Endothelial cell (in vitro differentiated cells): Measurements from ENCODE around the gene DCUN1D3. TPM values are rescaled to one million over a fixed set of nuclear protein-coding genes. Genes with fewer than 3 reads are reported as not detected.
"Not testable (repeated sequence)": the region's sequence is repeated elsewhere in the genome, so short reads cannot be mapped to it uniquely, and the experiment has no call there.

Source experiments
- DNase-seq: peaks from one replicate; pipeline ENCODE4 v3.0.0; 2021; ENCODE audit warnings: low spot score
- H3K27ac Mint-ChIP-seq: one replicate; pipeline ENCODE4 v1.8.0; 2021; ENCODE audit warnings: mixed read lengths, inconsistent platforms; ENCODE audit not compliant: unreplicated experiment
- H3K27me3 Mint-ChIP-seq: one replicate; pipeline ENCODE4 v1.8.0; 2021; ENCODE audit warnings: mild to moderate bottlenecking, moderate library complexity, mixed read lengths, inconsistent platforms; ENCODE audit not compliant: unreplicated experiment
- H3K36me3 Mint-ChIP-seq: one replicate; pipeline ENCODE4 v1.8.0; 2021; ENCODE audit warnings: mild to moderate bottlenecking, low read depth, mixed read lengths, inconsistent platforms; ENCODE audit not compliant: unreplicated experiment
- H3K4me1 Mint-ChIP-seq: one replicate; pipeline ENCODE4 v1.8.0; 2021; ENCODE audit warnings: mild to moderate bottlenecking, mixed read lengths, inconsistent platforms; ENCODE audit not compliant: unreplicated experiment
- H3K4me3 Mint-ChIP-seq: one replicate; pipeline ENCODE4 v1.8.0; 2021; ENCODE audit warnings: mild to moderate bottlenecking, mixed read lengths, inconsistent platforms; ENCODE audit not compliant: unreplicated experiment
- H3K9me3 Mint-ChIP-seq: one replicate; pipeline ENCODE4 v1.8.0; 2021; ENCODE audit warnings: mixed read lengths, inconsistent platforms; ENCODE audit not compliant: unreplicated experiment
- total RNA-seq: library from RNA; stranded (reverse); fragmentation: NEBNext Ultra II Directional; extraction: Animal tissue kit (Norgen Biotek cat#: 25700); gene quantifications from one replicate; pipeline ENCODE4 v1.2.1, GENCODE V29; 2021; ENCODE audit not compliant: unreplicated experiment
- TF ChIP-seq, protein P1 (sequence below): fragments of 200-600 bp; sonication (generic); IDR thresholded peaks from one replicate; pipeline ENCODE4 v1.5.0; 2021; ENCODE audit warnings: antibody characterized with exemption; ENCODE audit not compliant: unreplicated experiment

Gene DCUN1D3
- total RNA-seq, 1 donor from 2014 or later, result 17.2 TPM

DNA sequence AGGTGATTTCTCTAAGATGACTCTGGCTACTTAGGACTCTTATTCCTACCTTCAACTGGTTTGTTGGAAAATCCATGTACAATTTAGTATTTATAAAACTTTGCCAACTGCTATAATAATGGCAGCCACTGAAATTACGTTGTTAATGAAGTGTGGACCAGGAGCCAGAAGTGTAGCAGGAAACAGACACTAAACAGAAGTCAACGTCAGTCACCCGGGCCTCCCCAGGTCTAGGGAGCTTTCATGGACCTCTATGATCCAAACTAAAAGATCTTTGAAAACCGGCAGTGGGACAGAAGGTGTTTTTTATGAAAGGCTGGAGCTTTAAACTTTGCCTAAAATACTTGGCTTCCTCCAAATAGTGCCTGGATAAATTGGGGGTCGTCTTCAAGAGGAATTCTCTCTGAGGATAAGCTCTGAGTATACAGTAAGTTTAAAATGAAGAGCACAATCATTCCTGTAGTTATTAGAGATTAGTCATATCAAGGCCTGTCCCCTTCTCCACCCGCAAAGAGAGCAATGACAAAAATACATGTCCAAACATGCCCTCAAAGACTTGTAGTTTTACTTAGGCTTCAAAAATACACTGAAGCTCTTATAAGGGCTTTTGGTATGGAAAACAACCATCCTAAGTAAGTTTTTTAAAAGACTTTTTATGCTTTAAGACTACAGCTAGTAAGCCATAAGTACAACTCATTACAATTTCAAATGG, 34.6 kb downstream of the DCUN1D3 start:
- Mint-ChIP-seq H3K27ac (peak overlapping the region; percentile 78), H3K27me3 (peaks cover 3% of the 10 kb centered on the region), H3K4me1 (peaks cover 41% of the 10 kb centered on the region), H3K9me3 (no peaks in the 10 kb centered on the region), H3K4me3 (no peak overlapping the region), H3K36me3 (peaks cover 14% of the 10 kb centered on the region)
- DNase-seq, result no peak
- TF ChIP-seq, protein P1, sequence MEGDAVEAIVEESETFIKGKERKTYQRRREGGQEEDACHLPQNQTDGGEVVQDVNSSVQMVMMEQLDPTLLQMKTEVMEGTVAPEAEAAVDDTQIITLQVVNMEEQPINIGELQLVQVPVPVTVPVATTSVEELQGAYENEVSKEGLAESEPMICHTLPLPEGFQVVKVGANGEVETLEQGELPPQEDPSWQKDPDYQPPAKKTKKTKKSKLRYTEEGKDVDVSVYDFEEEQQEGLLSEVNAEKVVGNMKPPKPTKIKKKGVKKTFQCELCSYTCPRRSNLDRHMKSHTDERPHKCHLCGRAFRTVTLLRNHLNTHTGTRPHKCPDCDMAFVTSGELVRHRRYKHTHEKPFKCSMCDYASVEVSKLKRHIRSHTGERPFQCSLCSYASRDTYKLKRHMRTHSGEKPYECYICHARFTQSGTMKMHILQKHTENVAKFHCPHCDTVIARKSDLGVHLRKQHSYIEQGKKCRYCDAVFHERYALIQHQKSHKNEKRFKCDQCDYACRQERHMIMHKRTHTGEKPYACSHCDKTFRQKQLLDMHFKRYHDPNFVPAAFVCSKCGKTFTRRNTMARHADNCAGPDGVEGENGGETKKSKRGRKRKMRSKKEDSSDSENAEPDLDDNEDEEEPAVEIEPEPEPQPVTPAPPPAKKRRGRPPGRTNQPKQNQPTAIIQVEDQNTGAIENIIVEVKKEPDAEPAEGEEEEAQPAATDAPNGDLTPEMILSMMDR, result no peak

- H3K27ac Mint-ChIP-seq, H3K9me3 Mint-ChIP-seq, DNase-seq, H3K27me3 Mint-ChIP-seq, H3K4me3 Mint-ChIP-seq: not testable (repeated sequence)
- peaks cover 43% of the 10 kb centered on the region for H3K4me1 Mint-ChIP-seq
- peaks cover 22% of the 10 kb centered on the region for H3K36me3 Mint-ChIP-seq
Measured at GRCh38 chr16:20864376-20864775, 35.8 kb downstream of the DCUN1D3 start.

DNA sequence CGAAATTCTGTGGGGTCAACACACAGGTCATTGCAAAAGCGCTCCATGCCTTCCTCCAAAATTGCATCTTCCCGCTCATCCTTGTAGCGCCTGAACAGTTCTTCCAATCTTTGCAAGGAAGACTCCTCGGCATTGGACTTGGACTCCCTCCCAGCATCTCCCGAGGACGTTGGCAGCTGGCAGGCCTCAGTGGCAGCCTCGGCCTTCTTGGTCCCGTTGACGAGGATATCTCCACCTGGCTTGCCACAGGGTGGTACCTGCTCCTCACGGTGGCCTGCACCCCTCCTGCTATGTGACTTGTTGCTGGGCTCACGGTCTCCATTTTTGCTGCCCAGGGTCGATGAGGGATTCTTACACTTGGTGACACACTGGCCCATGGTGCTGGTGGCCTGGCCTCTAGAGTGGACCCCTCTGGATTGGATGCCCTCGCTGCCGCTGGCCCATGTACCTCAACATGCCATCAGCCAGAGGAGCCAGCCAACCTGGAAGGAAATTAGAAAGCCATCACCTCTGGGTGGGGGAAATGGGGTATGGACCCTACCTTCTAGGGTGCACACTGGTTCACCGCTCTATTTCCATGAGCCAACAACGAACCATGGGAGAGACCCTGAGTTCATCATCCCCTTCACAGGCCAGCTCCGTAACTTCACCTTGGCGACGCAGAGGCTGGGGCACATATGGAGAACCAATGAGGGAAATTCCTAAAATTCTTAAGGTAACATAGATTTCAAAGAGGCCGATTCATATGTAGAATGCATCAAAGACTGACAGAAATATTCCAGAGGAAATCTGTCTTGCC, 37.8 kb downstream of the DCUN1D3 start:
- peaks cover 18% of the 10 kb centered on the region for H3K36me3 Mint-ChIP-seq
- H3K27me3 Mint-ChIP-seq, result no peaks in the 10 kb centered on the region
- no peak overlapping the region for H3K4me3 Mint-ChIP-seq
- H3K9me3 Mint-ChIP-seq, result no peaks in the 10 kb centered on the region
- peaks cover 36% of the 10 kb centered on the region for H3K4me1 Mint-ChIP-seq
- no peak for DNase-seq
- no peak overlapping the region for H3K27ac Mint-ChIP-seq
- TF ChIP-seq, protein P1, result no peak

DNA sequence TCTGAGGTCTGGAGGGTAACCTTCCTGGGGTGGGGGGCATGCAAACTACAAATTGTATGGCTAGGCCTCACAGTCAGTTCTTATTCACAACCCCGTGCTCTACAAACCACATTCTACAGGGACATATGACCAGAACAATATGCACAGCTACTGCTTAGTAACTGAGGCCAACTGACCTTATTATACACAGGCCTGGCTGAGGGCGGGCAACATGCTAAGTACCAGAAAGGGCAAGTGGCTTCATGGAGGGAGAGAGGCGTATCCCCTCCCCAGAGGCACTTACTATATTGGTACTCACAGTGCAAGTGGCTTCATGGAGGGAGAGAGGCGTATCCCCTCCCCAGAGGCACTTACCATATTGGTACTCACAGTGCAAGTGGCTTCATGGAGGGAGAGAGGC, 39.2 kb downstream of the DCUN1D3 start:
- not testable (repeated sequence) for H3K9me3 Mint-ChIP-seq, DNase-seq, H3K27me3 Mint-ChIP-seq, H3K4me3 Mint-ChIP-seq
- peaks cover 14% of the 10 kb centered on the region for H3K36me3 Mint-ChIP-seq
- H3K27ac Mint-ChIP-seq, result peak overlapping the region; percentile 95
- peaks cover 24% of the 10 kb centered on the region for H3K4me1 Mint-ChIP-seq

GRCh38 chr16:20860361-20860760, 39.8 kb downstream of the DCUN1D3 start:
- TF ChIP-seq, protein P1, result no peak
- Mint-ChIP-seq H3K4me1 (peaks cover 18% of the 10 kb centered on the region), H3K27me3 (no peaks in the 10 kb centered on the region), H3K27ac (peak overlapping the region; percentile 95), H3K36me3 (peaks cover 14% of the 10 kb centered on the region), H3K9me3 (no peaks in the 10 kb centered on the region), H3K4me3 (no peak overlapping the region)
- DNase-seq, result no peak

DNA sequence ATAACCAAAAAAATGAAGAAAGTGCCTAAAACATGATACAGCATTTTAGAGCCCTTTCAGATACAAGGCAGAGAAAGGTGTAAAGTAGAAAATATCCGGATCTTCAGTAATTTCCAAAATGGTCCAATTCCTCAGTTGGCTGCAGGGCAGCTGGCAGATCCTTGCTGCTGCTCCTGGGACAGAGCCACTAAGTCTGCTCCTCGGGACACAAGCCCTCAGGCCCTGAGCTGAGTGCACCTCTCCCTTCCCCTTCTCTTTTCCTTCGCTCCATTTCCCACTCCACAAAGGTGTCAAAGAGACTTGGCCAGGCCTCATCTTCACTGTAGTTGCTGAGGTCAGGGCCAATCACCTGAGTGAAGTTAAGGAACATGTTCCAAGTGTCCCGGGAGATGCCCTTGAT, 40.5 kb downstream of the DCUN1D3 start:
- no peaks in the 10 kb centered on the region for H3K9me3 Mint-ChIP-seq
- DNase-seq, result no peak
- H3K27ac Mint-ChIP-seq, result peak overlapping the region; percentile 12
- peaks cover 18% of the 10 kb centered on the region for H3K4me1 Mint-ChIP-seq
- H3K36me3 Mint-ChIP-seq, result peaks cover 14% of the 10 kb centered on the region
- no peaks in the 10 kb centered on the region for H3K27me3 Mint-ChIP-seq
- no peak overlapping the region for H3K4me3 Mint-ChIP-seq
- TF ChIP-seq, protein P1, result no peak
